SK-N-SH (cell line): ENCODE measurements around the gene SPOCK1. TPM values are rescaled to one million over a fixed set of nuclear protein-coding genes. Genes with fewer than 3 reads are reported as not detected.

ENCODE experiments used
- CTCF ChIA-PET: fragments of 300-600, 350-600 bp; formaldehyde crosslinking; extraction: SDS; loops from one replicate; lab custom pipeline; 2021; lab: Yijun Ruan, JAX
- POLR2A ChIA-PET: fragments of 350-600 bp; sonication (Branson Sonifier 250); formaldehyde crosslinking; extraction: SDS; loops from one replicate; lab custom pipeline; 2020; ENCODE audit warnings: antibody characterized with exemption, inconsistent platforms; lab: Yijun Ruan, JAX
- DNase-seq: peaks from one replicate; pipeline ENCODE4 v3.0.0; 2012
- H2AFZ ChIP-seq: fragments of 200-600 bp; sonication (generic); 2 replicates; pipeline ENCODE4 v1.8.1; 2016; ENCODE audit warnings: antibody characterized with exemption, mild to moderate bottlenecking, low read depth
- H3F3A ChIP-seq: fragments of 200-600 bp; sonication (generic); replicated peaks from 2 replicates; pipeline ENCODE3; 2016; ENCODE audit warnings: antibody characterized with exemption, mild to moderate bottlenecking; ENCODE audit not compliant: insufficient read depth
- H3K27ac ChIP-seq, 2 experiments: fragments of 200-500 bp in 1 of 2; fragments of 200-600 bp in 1 of 2; sonication (Bioruptor generic) in 1 of 2; sonication (generic), shearing (Covaris generic) in 1 of 2; 2 replicates each; pipeline versions ENCODE4 v1.5.1 to v1.6.1; 2014 to 2016; ENCODE audit warnings: low read depth in 2 of 2, inconsistent platforms in 1 of 2, low read length in 1 of 2, mild to moderate bottlenecking in 1 of 2, mixed read lengths in 1 of 2
- H3K27me3 ChIP-seq: fragments of 200-600 bp; sonication (generic), shearing (Covaris generic); 2 replicates; pipeline ENCODE4 v1.6.1; 2016; ENCODE audit warnings: mixed run types; ENCODE audit not compliant: insufficient read depth
- H3K36me3 ChIP-seq, 2 experiments: fragments of 200-500 bp in 1 of 2; fragments of 200-600 bp in 1 of 2; sonication (Bioruptor generic) in 1 of 2; sonication (generic) in 1 of 2; replicated peaks in 1 of 2; 2 replicates each; pipeline versions ENCODE3 to v1.5.1; 2014 to 2016; ENCODE audit warnings: low read length in 1 of 2, mild to moderate bottlenecking in 1 of 2; ENCODE audit not compliant: insufficient read depth in 2 of 2, control insufficient read depth in 1 of 2
- H3K4me1 ChIP-seq, 2 experiments: fragments of 200-500 bp in 1 of 2; fragments of 200-600 bp in 1 of 2; sonication (Bioruptor generic) in 1 of 2; sonication (generic), shearing (Covaris generic) in 1 of 2; 2 replicates each; pipeline versions ENCODE4 v1.5.1 to v1.6.1; 2014 to 2016; ENCODE audit warnings: low read depth in 1 of 2, low read length in 1 of 2, mixed run types in 1 of 2; ENCODE audit not compliant: insufficient read depth in 2 of 2, control insufficient read depth in 1 of 2
- H3K4me2 ChIP-seq: fragments of 200-600 bp; sonication (generic), shearing (Covaris generic); 2 replicates; pipeline ENCODE4 v1.6.1; 2017; ENCODE audit warnings: mixed run types
- H3K4me3 ChIP-seq, 2 experiments: fragments of 200-500 bp in 1 of 2; fragments of 200-600 bp in 1 of 2; sonication (Bioruptor generic) in 1 of 2; sonication (generic), shearing (Covaris generic) in 1 of 2; 2 replicates each; pipeline versions ENCODE4 v1.5.1 to v1.8.1; 2014 to 2016; ENCODE audit warnings: low read depth in 2 of 2, inconsistent platforms in 1 of 2, low read length in 1 of 2, mild to moderate bottlenecking in 1 of 2, mixed read lengths in 1 of 2, moderate library complexity in 1 of 2
- H3K79me2 ChIP-seq: fragments of 200-600 bp; sonication (generic); 2 replicates; pipeline ENCODE4 v1.8.1; 2017; ENCODE audit warnings: mild to moderate bottlenecking; ENCODE audit not compliant: insufficient read depth
- H3K9ac ChIP-seq: fragments of 200-600 bp; sonication (generic); 2 replicates; pipeline ENCODE4 v1.6.1; 2017; ENCODE audit warnings: mixed run types
- H3K9me2 ChIP-seq: fragments of 200-600 bp; sonication (generic); 2 replicates; pipeline ENCODE4 v1.6.1; 2017; ENCODE audit warnings: mixed run types
- H3K9me3 ChIP-seq: fragments of 200-600 bp; sonication (generic); 2 replicates; pipeline ENCODE4 v1.6.1; 2017; ENCODE audit warnings: mixed run types, mild to moderate bottlenecking, moderate library complexity
- H4K20me1 ChIP-seq: fragments of 200-600 bp; sonication (generic); 2 replicates; pipeline ENCODE4 v1.6.1; 2017; ENCODE audit warnings: mild to moderate bottlenecking, mixed run types; ENCODE audit not compliant: insufficient read depth
- EP300 ChIP-seq, 2 experiments: IDR thresholded peaks; 2 replicates each; pipeline versions ENCODE4 v1.4.0 to v1.6.1; 2012; ENCODE audit warnings: borderline replicate concordance in 1 of 2, low read depth in 1 of 2, low read length in 1 of 2
- GABPA ChIP-seq: IDR thresholded peaks from 2 replicates; pipeline ENCODE4 v1.4.0; 2012; ENCODE audit warnings: low read depth, mild to moderate bottlenecking
- REST ChIP-seq: IDR thresholded peaks from 2 replicates; pipeline ENCODE4 v1.6.1; 2012; ENCODE audit warnings: mild to moderate bottlenecking, low read depth, low read length, moderate library complexity
- RXRA ChIP-seq: IDR thresholded peaks from 2 replicates; pipeline ENCODE4 v1.4.0; 2012; ENCODE audit warnings: low read depth, mild to moderate bottlenecking, borderline replicate concordance
- TAF1 ChIP-seq: IDR thresholded peaks from 2 replicates; pipeline ENCODE4 v1.6.1; 2012; ENCODE audit warnings: low read depth, mild to moderate bottlenecking, low read length, moderate library complexity, borderline replicate concordance
- TCF12 ChIP-seq: IDR thresholded peaks from 2 replicates; pipeline ENCODE4 v1.4.0; 2012
- whole genome bisulfite sequencing: methylation state at CpG from one replicate; pipeline ENCODE4 v1.1.6; 2017; ENCODE audit warnings: low lambda C conversion rate; 5-methylcytosine and 5-hydroxymethylcytosine counted together
- polyA plus RNA-seq, 3 experiments: library from polyadenylated mRNA; depleted of rRNA; stranded (reverse); fragments of >200 nt; gene quantifications; 2 replicates each; pipeline ENCODE4 v1.2.3, GENCODE V29; 2012

The SPOCK1 gene
- polyA plus RNA-seq, 1 of the 3 experiments (the other 2 are of a cell fraction): 11.3 TPM

DNA sequence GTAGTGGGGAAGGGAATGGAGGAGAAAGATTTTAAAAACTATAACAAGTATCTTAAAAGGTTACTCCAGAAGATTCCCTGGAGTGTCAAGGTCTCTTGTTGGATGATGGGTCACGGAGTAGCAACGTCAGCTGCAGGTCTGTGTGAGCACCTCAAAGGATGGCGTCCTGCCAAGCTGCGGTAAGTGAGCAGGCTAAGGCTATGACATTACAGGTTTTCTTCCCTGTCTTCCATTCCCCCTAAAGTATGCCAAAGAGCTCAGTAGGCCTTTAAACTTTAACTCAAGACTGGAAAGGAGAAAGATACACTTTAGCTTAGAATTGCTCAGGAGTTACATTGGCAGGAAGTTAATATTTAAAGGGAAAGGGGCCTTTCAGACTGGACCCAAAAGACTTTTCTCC, 17.5 kb downstream of the SPOCK1 start:
- H3K27me3 ChIP-seq: no peaks in the 10 kb centered on the region
- TF ChIP-seq REST (no peak), RXRA (no peak)
- 83% methylated on average over 4 of the region's 4 CpGs for WGBS
- DNase-seq: no peak
- H3K4me2 ChIP-seq: no peak overlapping the region
- H3F3A ChIP-seq: peaks cover 6% of the 10 kb centered on the region
- H4K20me1 ChIP-seq: no peaks in the 10 kb centered on the region
- CTCF ChIA-PET: interaction anchor here (1.3 to 4.0 kb wide), 3 partner anchors 9 to 161 kb away, joined by 4 to 12 read pairs (median 5); no protein-coding TSS in a partner anchor
- POLR2A ChIA-PET: no interaction called here
- H3K79me2 ChIP-seq: peaks cover 77% of the 10 kb centered on the region
- H3K9ac ChIP-seq: no peak overlapping the region
- H3K4me3 ChIP-seq: no peak overlapping the region
- no peaks in the 10 kb centered on the region for H3K9me3 ChIP-seq
- no peak overlapping the region for H2AFZ ChIP-seq
- H3K27ac ChIP-seq: no peak overlapping the region
- H3K36me3 ChIP-seq: peaks cover 0 to 3% of the 10 kb centered on the region in 2 experiments
- H3K4me1 ChIP-seq: peaks cover 0 to 11% of the 10 kb centered on the region in 2 experiments; a peak in 1 of 4 replicates
- no peaks in the 10 kb centered on the region for H3K9me2 ChIP-seq

- Histone ChIP-seq H3K9me2 (no peaks in the 10 kb centered on the region), H3F3A (no peaks in the 10 kb centered on the region), H3K79me2 (peaks cover 60% of the 10 kb centered on the region; the same call in 1 of the 2 replicates), H2AFZ (no peak overlapping the region), H3K27me3 (no peaks in the 10 kb centered on the region), H3K9me3 (no peaks in the 10 kb centered on the region), H3K4me2 (no peak overlapping the region), H3K9ac (no peak overlapping the region), H4K20me1 (no peaks in the 10 kb centered on the region), H3K4me1 (peaks cover 0 to 11% of the 10 kb centered on the region in 2 experiments; a peak in 1 of 4 replicates), H3K27ac (no peak overlapping the region), H3K36me3 (no peaks in the 10 kb centered on the region), H3K4me3 (no peak overlapping the region)
- no peak for DNase-seq
- 51% methylated on average over 3 of the region's 3 CpGs for WGBS
- ChIA-PET POLR2A (no interaction called here), CTCF (interaction anchor here (0.7 to 1.9 kb wide), 8 partner anchors 12 to 183 kb away, joined by 3 to 9 read pairs (median 4); partner anchors contain the start of gene SPOCK1)
- peak; percentile 12; the same call in 1 of the 2 replicates for TF ChIP-seq TCF12
- no peak for TF ChIP-seq TAF1
These were observed 21.1 kb downstream of the SPOCK1 start for GRCh38 chr5:137478043-137478442.

GRCh38 chr5:137470921-137471220, 28.3 kb downstream of the SPOCK1 start:
- no peak overlapping the region; the same call in 1 of the 2 replicates for H3K9ac ChIP-seq
- H3F3A ChIP-seq: peaks cover 26% of the 10 kb centered on the region
- ChIA-PET POLR2A (no interaction called here), CTCF (no interaction called here)
- no peaks in the 10 kb centered on the region for H3K27me3 ChIP-seq
- H4K20me1 ChIP-seq: no peaks in the 10 kb centered on the region
- peaks cover 68% of the 10 kb centered on the region for H3K79me2 ChIP-seq
- peak overlapping the region in 1 of 2 experiments; percentile 97; a peak in 2 of 4 replicates for H3K27ac ChIP-seq
- H3K4me2 ChIP-seq: peak overlapping the region; percentile 42
- no peaks in the 10 kb centered on the region for H3K9me3 ChIP-seq
- peak overlapping the region in 1 of 2 experiments; percentile 20; a peak in 1 of 4 replicates for H3K4me3 ChIP-seq
- no peaks in the 10 kb centered on the region for H3K9me2 ChIP-seq
- no peak overlapping the region for H2AFZ ChIP-seq
- DNase-seq: no peak
- TF ChIP-seq EP300 (IDR thresholded peaks at IDR 0.05; ENCODE audit: borderline replicate concordance in 1 of 2, low read depth in 1 of 2, low read length in 1 of 2): peak in 1 of 2 experiments; percentile 14; a peak in 1 of 4 replicates
- no peak for TF ChIP-seq GABPA
- 4% methylated on average over 4 of the region's 4 CpGs for WGBS
- peaks cover 5 to 28% of the 10 kb centered on the region in 2 experiments for H3K4me1 ChIP-seq
- H3K36me3 ChIP-seq: peaks cover 0 to 3% of the 10 kb centered on the region in 2 experiments
